Activated CD4-positive, alpha-beta T cell treated with anti-CD3 and anti-CD28 coated beads for 36 hours (primary cell): ENCODE measurements around the gene SMIM38. TPM values are rescaled to one million over a fixed set of nuclear protein-coding genes. Genes with fewer than 3 reads are reported as not detected.

Experiments
- ATAC-seq: fragments of 200-7000 bp; cut with Tn5 transposase; one replicate; pipeline ENCODE4 v1.10.0; 2021; ENCODE audit warnings: mild to moderate bottlenecking, moderate library complexity
- CTCF ChIA-PET: fragments of 350-600 bp; sonication (Branson Sonifier 250); formaldehyde crosslinking; loops from one replicate; lab custom pipeline; 2021; ENCODE audit warnings: antibody characterized with exemption; lab: Charles Lee
- POLR2A ChIA-PET: fragments of 350-600 bp; sonication (Branson Sonifier 250); formaldehyde crosslinking; loops from one replicate; lab custom pipeline; 2021; ENCODE audit warnings: antibody characterized with exemption, inconsistent platforms; lab: Charles Lee
- DNase-seq: peaks from one replicate; pipeline ENCODE4 v3.0.0-alpha.2; 2020
- H3K27ac Mint-ChIP-seq: one replicate; pipeline ENCODE4 v1.8.0; 2021; ENCODE audit warnings: mixed read lengths
- H3K27me3 Mint-ChIP-seq: one replicate; pipeline ENCODE4 v1.8.0; 2021; ENCODE audit warnings: mixed read lengths
- H3K36me3 Mint-ChIP-seq: one replicate; pipeline ENCODE4 v1.8.0; 2021; ENCODE audit warnings: low read depth, mixed read lengths
- H3K4me1 Mint-ChIP-seq: one replicate; pipeline ENCODE4 v1.8.0; 2021; ENCODE audit warnings: mixed read lengths
- H3K4me3 Mint-ChIP-seq: one replicate; pipeline ENCODE4 v1.8.0; 2021; ENCODE audit warnings: mild to moderate bottlenecking, moderate library complexity, mixed read lengths
- H3K9me3 Mint-ChIP-seq: one replicate; pipeline ENCODE4 v1.8.0; 2021; ENCODE audit warnings: low read depth, mixed read lengths
- intact Hi-C, 2 experiments: fragments of 100-400 bp; cut with DNase I in 1 of 2; cut with micrococcal nuclease in 1 of 2; formaldehyde crosslinking; loops; one replicate each; pipeline versions ENCODE4 v1.14.2 to v1.15.1; 2022 to 2024; cut with DNase I, micrococcal nuclease
- total RNA-seq, 2 experiments: library from RNA; stranded (reverse); gene quantifications; one replicate each; pipeline ENCODE4 v1.2.3, GENCODE V29; 2021

The SMIM38 gene
- total RNA-seq, 2 experiments from 2014 or later: 0.47 to 0.94 TPM

DNA sequence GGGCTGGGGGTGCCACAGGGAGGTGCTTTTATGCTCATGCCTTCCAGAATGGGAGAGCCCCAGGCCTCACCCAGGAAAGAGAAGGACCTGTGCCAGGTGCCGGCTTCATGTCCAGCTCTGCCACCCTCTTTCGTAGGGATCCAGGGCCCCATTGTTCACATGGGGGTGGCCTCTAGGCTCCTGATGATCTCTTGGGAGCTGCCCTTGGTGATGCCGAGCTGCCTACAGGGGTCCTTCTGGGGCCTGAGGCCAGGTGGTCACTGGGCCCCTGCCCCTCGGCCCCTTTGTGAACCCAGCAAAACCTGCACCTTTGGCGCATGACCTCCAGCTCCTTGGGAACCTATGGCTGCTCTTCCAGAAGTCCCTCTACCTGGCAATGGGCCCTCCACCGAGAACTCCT is 41.4 kb upstream of the SMIM38 start:
- intact Hi-C loops: no loop called here
- Mint-ChIP-seq H3K4me3 (no peak overlapping the region), H3K27ac (no peak overlapping the region), H3K4me1 (no peaks in the 10 kb centered on the region), H3K27me3 (no peaks in the 10 kb centered on the region), H3K36me3 (no peaks in the 10 kb centered on the region), H3K9me3 (no peaks in the 10 kb centered on the region)
- POLR2A ChIA-PET: no interaction called here
- no peak for DNase-seq
- no peak for ATAC-seq
- CTCF ChIA-PET: no interaction called here

DNA sequence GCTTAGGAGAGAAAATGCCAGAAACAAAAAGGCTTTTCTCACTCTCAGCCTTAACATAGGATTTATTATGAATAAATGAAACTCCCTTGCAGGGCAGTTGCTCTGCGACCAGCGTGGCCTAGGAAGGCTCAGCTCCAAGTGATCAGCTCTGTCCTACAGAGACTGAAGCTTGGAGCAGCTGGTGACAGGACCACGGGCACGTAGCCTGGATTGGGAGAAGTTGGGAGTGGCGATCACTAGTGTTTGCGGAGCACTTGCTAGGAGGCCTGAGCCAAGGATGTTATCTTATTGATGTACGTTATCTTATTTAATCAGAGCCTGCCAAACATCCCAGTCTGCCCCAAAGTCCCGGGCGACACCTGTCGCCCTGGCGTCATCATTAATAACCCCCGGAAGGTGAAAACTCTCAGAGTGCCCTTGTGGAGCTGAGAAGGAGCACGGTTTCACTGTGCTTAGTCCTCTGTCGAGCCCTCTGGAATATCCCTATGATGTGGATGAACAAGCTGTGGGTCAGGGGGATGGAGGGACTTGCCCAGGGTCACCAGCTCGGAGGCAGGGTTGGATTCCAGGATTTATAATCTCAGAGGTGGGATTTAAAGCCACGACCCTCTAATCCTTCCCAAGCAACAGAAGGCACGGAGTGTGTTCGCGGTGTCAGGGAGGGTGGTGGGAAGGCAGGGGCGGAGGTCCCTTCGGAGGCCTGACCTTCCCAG is 40.8 kb upstream of the SMIM38 start:
- Mint-ChIP-seq H3K9me3 (peaks cover 2% of the 10 kb centered on the region), H3K27ac (no peak overlapping the region), H3K36me3 (no peaks in the 10 kb centered on the region), H3K4me1 (no peaks in the 10 kb centered on the region), H3K4me3 (no peak overlapping the region), H3K27me3 (no peaks in the 10 kb centered on the region)
- ATAC-seq (no peak), DNase-seq (no peak)
- ChIA-PET CTCF (no interaction called here), POLR2A (no interaction called here)
- intact Hi-C loops: no loop called here

- Mint-ChIP-seq H3K4me1 (peaks cover 2% of the 10 kb centered on the region), H3K27me3 (no peaks in the 10 kb centered on the region), H3K4me3 (no peak overlapping the region), H3K27ac (no peak overlapping the region), H3K9me3 (peaks cover 2% of the 10 kb centered on the region), H3K36me3 (no peaks in the 10 kb centered on the region)
- POLR2A ChIA-PET: no interaction called here
- intact Hi-C loops: no loop called here
- CTCF ChIA-PET: no interaction called here
- DNase-seq (no peak), ATAC-seq (no peak)
Measured at GRCh38 chr11:69115586-69116560, 39.9 kb upstream of the SMIM38 start.

DNA sequence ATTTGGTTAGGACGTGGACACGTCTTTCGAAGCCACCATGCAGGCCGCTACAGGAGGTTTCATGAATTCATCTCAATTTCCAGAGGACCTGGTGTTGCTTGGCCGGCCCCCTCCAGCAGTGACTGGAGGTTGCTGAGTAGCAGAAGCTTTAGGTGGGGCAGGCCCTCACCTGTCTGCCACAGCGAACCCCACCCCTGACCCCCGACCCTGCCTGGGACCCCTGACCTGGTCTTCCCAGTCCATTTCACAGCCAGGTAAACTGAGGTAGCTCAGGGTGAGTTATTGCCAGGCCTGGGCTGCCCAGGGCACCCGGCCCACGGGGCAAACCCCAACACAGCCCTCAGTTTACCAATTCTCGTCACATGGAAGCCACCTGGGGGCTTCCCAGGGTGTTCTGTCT is 39.1 kb upstream of the SMIM38 start:
- DNase-seq (no peak), ATAC-seq (no peak)
- no peaks in the 10 kb centered on the region for H3K27me3 Mint-ChIP-seq
- POLR2A ChIA-PET: no interaction called here
- no peaks in the 10 kb centered on the region for H3K36me3 Mint-ChIP-seq
- H3K27ac Mint-ChIP-seq: no peak overlapping the region
- CTCF ChIA-PET: interaction anchor here (0.5 kb wide), 1 partner anchor 780 kb away, joined by 3 read pairs; no protein-coding TSS in a partner anchor
- peaks cover 2% of the 10 kb centered on the region for H3K9me3 Mint-ChIP-seq
- peaks cover 9% of the 10 kb centered on the region for H3K4me1 Mint-ChIP-seq
- no peak overlapping the region for H3K4me3 Mint-ChIP-seq
- intact Hi-C loops: no loop called here

GRCh38 chr11:69119190-69119589 is 36.5 kb upstream of the SMIM38 start:
- Mint-ChIP-seq H3K36me3 (no peaks in the 10 kb centered on the region), H3K9me3 (peaks cover 2% of the 10 kb centered on the region), H3K4me3 (no peak overlapping the region), H3K27ac (no peak overlapping the region), H3K27me3 (no peaks in the 10 kb centered on the region), H3K4me1 (peaks cover 35% of the 10 kb centered on the region)
- intact Hi-C loops: no loop called here
- no peak for DNase-seq
- ChIA-PET POLR2A (no interaction called here), CTCF (no interaction called here)
- ATAC-seq: no peak

DNA sequence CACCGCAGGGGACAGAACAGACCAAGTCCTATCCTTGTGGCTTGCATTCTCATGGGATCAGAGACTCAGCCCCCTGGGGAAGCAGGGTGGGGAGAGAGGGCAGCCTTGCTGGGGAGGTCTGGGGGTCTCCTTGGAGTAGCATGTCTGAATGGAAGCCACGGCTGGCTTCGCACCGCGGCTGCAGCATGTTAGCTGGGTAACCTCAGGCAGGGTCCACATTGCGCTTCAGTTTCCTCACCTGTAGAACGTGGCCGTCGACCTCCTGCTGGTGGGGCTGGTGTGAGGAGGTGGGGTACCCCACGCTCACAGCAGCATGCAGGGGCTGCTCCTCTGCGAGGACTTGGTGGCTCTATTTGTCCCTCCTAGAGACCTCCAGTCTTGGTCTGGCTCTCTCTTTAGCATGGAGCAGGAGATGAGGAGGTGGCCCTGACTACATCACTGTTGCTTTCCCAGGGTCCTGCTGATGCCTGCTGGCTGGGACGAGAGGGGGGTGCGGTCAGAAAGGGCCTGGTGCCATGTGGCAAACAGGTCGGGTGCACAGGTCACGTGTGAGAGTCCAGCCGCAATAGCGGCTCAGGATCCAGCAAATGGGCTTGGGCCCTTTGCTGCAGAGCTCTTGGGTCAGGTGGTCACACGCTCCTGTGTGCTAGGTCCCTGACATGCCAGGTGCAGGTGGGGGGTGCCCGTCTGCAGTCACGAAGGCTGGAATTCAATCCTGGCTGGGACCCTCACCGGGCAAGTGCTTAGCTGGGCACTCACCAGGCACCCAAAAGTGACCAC is 35.4 kb upstream of the SMIM38 start:
- Mint-ChIP-seq H3K36me3 (no peaks in the 10 kb centered on the region), H3K4me1 (peaks cover 41% of the 10 kb centered on the region), H3K9me3 (peaks cover 2% of the 10 kb centered on the region), H3K27me3 (no peaks in the 10 kb centered on the region), H3K4me3 (no peak overlapping the region), H3K27ac (no peak overlapping the region)
- DNase-seq: no peak
- ChIA-PET POLR2A (no interaction called here), CTCF (no interaction called here)
- no peak for ATAC-seq
- intact Hi-C loops: loop anchor here in 1 of 2 experiments (5.0 kb wide), 1 partner anchor 117 kb away; no protein-coding TSS in a partner anchor

- no peak overlapping the region for H3K4me3 Mint-ChIP-seq
- POLR2A ChIA-PET: no interaction called here
- CTCF ChIA-PET: interaction anchor here (0.7 kb wide), 1 partner anchor 43 kb away, joined by 3 read pairs; no protein-coding TSS in a partner anchor
- DNase-seq (no peak), ATAC-seq (no peak)
- no peaks in the 10 kb centered on the region for H3K36me3 Mint-ChIP-seq
- peaks cover 2% of the 10 kb centered on the region for H3K9me3 Mint-ChIP-seq
- peaks cover 41% of the 10 kb centered on the region for H3K4me1 Mint-ChIP-seq
- no peaks in the 10 kb centered on the region for H3K27me3 Mint-ChIP-seq
- intact Hi-C loops: loop anchor here in 1 of 2 experiments (5.0 kb wide), 1 partner anchor 116 kb away; no protein-coding TSS in a partner anchor
- H3K27ac Mint-ChIP-seq: no peak overlapping the region
Measured at GRCh38 chr11:69121021-69121420, 34.7 kb upstream of the SMIM38 start.

DNA sequence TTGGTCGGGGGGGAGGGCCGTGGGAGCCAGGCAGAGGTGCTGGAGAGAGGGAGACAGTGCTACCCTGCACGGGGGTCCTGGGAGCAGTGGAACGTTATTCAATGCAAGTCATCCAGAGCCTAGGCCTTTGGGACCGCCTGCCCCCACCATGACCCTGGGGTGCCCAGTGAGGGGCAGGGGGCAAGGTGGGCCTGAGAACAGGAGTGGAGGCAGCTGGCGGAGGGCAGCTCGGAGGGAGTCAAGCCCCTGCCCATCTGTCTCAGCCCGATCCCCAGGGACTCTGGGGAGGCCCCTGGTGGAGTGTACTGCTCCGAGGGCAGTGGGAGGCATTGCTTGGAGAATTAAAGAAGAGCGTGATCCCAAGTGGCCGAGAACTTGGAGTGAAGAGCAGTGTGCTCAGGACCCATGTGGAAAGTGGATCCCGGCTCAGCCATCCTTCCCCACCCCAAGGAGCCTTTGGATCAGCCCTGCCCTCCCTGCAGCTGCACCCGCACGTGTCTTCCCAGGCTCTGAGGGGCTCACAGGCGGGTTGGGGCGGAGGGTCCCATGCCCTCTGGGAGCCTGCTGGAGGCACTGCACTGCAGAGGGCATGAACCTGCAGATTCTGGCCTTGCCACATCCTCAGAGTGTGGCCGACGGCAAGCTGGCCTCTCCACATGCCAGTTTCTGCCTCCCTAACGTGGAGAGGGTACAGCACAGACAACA is 34.0 kb upstream of the SMIM38 start:
- ChIA-PET POLR2A (no interaction called here), CTCF (interaction anchor here (0.7 kb wide), 1 partner anchor 42 kb away, joined by 3 read pairs; no protein-coding TSS in a partner anchor)
- no peaks in the 10 kb centered on the region for H3K27me3 Mint-ChIP-seq
- no peak for ATAC-seq
- H3K36me3 Mint-ChIP-seq: no peaks in the 10 kb centered on the region
- H3K9me3 Mint-ChIP-seq: peaks cover 2% of the 10 kb centered on the region
- intact Hi-C loops: loop anchor here (2.0 to 5.0 kb wide), 3 partner anchors 116 to 425 kb away; no protein-coding TSS in a partner anchor
- H3K4me3 Mint-ChIP-seq: no peak overlapping the region
- DNase-seq: no peak
- H3K27ac Mint-ChIP-seq: no peak overlapping the region
- peaks cover 41% of the 10 kb centered on the region for H3K4me1 Mint-ChIP-seq

- peaks cover 2% of the 10 kb centered on the region for H3K9me3 Mint-ChIP-seq
- ChIA-PET CTCF (no interaction called here), POLR2A (no interaction called here)
- no peak overlapping the region for H3K4me3 Mint-ChIP-seq
- intact Hi-C loops: loop anchor here (2.0 to 5.0 kb wide), 3 partner anchors 115 to 425 kb away; no protein-coding TSS in a partner anchor
- no peak for DNase-seq
- H3K4me1 Mint-ChIP-seq: peaks cover 41% of the 10 kb centered on the region
- H3K36me3 Mint-ChIP-seq: no peaks in the 10 kb centered on the region
- no peaks in the 10 kb centered on the region for H3K27me3 Mint-ChIP-seq
- ATAC-seq: no peak
- no peak overlapping the region for H3K27ac Mint-ChIP-seq
Measured at GRCh38 chr11:69122326-69122629, 33.5 kb upstream of the SMIM38 start.

DNA sequence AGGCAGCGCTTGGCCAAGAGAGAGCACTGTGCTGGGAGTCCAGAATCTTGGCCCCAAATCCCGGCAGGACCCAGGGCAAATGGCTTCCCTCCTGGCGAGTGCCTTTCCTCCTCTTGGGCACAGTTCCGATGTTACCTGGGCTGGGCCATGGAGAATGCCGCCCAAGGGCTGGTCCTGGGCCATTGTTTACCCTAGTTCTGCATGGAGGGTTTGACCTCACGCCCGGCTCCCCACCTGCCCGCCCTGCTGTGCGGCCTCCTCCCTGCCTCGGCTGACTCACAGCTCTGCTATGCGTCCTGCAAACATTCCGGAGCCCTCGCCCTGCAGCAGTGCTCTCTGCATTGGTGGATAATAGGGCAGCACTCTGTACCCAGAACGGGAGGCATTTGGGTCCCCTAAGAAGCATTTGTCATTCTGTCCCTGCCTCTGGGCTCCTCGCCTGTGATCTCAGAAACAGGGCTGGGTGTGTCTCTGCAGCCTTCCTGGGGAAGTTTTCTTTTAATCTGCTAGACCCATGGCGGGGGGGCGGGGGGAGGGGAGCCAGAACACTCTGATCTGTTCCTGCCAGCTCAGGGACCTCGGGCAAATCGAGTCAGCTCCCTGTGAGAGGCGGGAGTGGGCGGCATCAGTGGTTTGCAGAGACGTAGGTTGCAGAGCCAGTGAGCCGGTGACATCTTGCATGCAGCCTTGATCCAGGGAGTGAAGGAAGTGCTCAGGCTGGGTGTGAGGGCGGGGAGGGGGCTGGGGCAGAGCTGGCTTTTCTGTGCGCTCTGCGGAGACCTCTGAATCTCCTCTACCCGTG is 32.9 kb upstream of the SMIM38 start:
- CTCF ChIA-PET: interaction anchor here (0.6 kb wide), 1 partner anchor 74 kb away, joined by 3 read pairs; the partner anchor contains the start of gene TPCN2
- POLR2A ChIA-PET: no interaction called here
- H3K9me3 Mint-ChIP-seq: peaks cover 2% of the 10 kb centered on the region
- no peaks in the 10 kb centered on the region for H3K36me3 Mint-ChIP-seq
- H3K4me1 Mint-ChIP-seq: peaks cover 41% of the 10 kb centered on the region
- intact Hi-C loops: loop anchor here (1.0 to 5.0 kb wide), 7 partner anchors 43 to 424 kb away; no protein-coding TSS in a partner anchor
- ATAC-seq: peak; percentile 91
- no peaks in the 10 kb centered on the region for H3K27me3 Mint-ChIP-seq
- H3K4me3 Mint-ChIP-seq: peak overlapping the region; percentile 12
- peak overlapping the region; percentile 19 for H3K27ac Mint-ChIP-seq
- peak; percentile 91 for DNase-seq
